HG03378 (cell line): ENCODE measurements around the gene JPH2.
"Not testable (repeated sequence)": the region's sequence is repeated elsewhere in the genome, so short reads cannot be mapped to it uniquely, and the experiment has no call there.

Experiments
- ATAC-seq: cut with Tn5 transposase; IDR thresholded peaks from one replicate; pipeline ENCODE4 v1.9.1; 2021; ENCODE audit warnings: mild to moderate bottlenecking, moderate library complexity; ENCODE audit not compliant: unreplicated experiment

JPH2 gene

GRCh38 chr20:44129300-44129699, 57.7 kb downstream of the JPH2 start:
- not testable (repeated sequence) for ATAC-seq

- no peak for ATAC-seq
Measured at GRCh38 chr20:44126445-44126844, 60.5 kb downstream of the JPH2 start.

- no peak for ATAC-seq
Measured at GRCh38 chr20:44125332-44126127, 61.5 kb downstream of the JPH2 start.

GRCh38 chr20:44123874-44124535, 63.0 kb downstream of the JPH2 start:
- no peak for ATAC-seq

- no peak for ATAC-seq
Measured at GRCh38 chr20:44123251-44123650, 63.7 kb downstream of the JPH2 start.

GRCh38 chr20:44120676-44121425, 66.1 kb downstream of the JPH2 start:
- ATAC-seq = no peak

GRCh38 chr20:44118185-44119033, 68.6 kb downstream of the JPH2 start:
- ATAC-seq = no peak

GRCh38 chr20:44117296-44118184, 69.4 kb downstream of the JPH2 start:
- no peak for ATAC-seq

GRCh38 chr20:44115762-44116644, 71.0 kb downstream of the JPH2 start:
- ATAC-seq = no peak

GRCh38 chr20:44115181-44115580, 71.8 kb downstream of the JPH2 start:
- no peak for ATAC-seq

- ATAC-seq = no peak
Measured at GRCh38 chr20:44113618-44114376, 73.2 kb downstream of the JPH2 start.

GRCh38 chr20:44112889-44113617, 73.9 kb downstream of the JPH2 start:
- no peak for ATAC-seq

GRCh38 chr20:44112456-44112855, 74.5 kb downstream of the JPH2 start:
- no peak for ATAC-seq

- no peak for ATAC-seq
Measured at GRCh38 chr20:44111712-44112335, 75.2 kb downstream of the JPH2 start.

GRCh38 chr20:44110816-44111568, 76.0 kb downstream of the JPH2 start:
- no peak for ATAC-seq

GRCh38 chr20:44109951-44110361, 77.0 kb downstream of the JPH2 start:
- ATAC-seq = no peak
